LNCAP (cell line): ENCODE data around the gene CPNE9.

Source experiments
- TF ChIP-seq, protein P1 (sequence below): fragments of 450-650 bp; IDR thresholded peaks from 2 replicates; pipeline ENCODE4 v1.5.1; 2017; ENCODE audit warnings: mild to moderate bottlenecking

CPNE9 gene

DNA sequence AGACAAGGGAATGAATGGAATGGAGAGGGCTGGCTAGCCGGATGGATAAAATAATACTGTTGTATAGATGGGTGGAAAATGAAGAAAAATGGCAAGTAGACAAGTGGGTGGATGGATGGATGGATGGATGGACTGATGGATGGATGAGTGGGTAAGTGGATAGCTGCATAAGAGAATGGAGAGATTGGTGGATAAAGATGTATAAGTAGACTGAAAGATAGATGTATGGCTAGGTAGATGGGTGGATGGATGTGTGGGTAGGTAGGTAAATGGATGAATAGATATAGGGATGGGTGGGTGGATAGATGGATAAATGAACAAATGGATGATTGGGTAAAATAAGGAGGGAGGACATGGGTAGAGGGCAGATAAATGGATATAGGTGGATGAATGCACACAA is 13.9 kb downstream of the CPNE9 start:
- TF ChIP-seq, protein P1, sequence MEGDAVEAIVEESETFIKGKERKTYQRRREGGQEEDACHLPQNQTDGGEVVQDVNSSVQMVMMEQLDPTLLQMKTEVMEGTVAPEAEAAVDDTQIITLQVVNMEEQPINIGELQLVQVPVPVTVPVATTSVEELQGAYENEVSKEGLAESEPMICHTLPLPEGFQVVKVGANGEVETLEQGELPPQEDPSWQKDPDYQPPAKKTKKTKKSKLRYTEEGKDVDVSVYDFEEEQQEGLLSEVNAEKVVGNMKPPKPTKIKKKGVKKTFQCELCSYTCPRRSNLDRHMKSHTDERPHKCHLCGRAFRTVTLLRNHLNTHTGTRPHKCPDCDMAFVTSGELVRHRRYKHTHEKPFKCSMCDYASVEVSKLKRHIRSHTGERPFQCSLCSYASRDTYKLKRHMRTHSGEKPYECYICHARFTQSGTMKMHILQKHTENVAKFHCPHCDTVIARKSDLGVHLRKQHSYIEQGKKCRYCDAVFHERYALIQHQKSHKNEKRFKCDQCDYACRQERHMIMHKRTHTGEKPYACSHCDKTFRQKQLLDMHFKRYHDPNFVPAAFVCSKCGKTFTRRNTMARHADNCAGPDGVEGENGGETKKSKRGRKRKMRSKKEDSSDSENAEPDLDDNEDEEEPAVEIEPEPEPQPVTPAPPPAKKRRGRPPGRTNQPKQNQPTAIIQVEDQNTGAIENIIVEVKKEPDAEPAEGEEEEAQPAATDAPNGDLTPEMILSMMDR = no peak

DNA sequence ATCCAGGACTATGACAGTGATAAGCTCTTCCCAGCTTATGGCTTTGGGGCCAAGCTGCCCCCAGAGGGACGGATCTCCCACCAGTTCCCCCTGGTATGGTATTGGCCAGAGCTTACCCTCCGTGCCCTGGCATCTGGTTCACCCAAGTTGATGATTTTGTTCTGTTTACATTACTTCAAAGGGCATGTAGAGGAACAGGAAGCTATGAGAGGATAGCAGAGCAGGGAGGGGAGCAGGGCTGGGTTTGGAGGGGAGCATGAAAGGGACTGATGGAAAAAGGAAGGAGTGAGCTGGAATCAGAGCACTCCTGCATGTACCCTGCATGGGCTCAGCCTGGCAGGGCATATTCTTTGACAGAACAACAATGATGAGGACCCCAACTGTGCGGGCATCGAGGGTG is 14.5 kb downstream of the CPNE9 start:
- TF ChIP-seq, protein P1 = no peak

DNA sequence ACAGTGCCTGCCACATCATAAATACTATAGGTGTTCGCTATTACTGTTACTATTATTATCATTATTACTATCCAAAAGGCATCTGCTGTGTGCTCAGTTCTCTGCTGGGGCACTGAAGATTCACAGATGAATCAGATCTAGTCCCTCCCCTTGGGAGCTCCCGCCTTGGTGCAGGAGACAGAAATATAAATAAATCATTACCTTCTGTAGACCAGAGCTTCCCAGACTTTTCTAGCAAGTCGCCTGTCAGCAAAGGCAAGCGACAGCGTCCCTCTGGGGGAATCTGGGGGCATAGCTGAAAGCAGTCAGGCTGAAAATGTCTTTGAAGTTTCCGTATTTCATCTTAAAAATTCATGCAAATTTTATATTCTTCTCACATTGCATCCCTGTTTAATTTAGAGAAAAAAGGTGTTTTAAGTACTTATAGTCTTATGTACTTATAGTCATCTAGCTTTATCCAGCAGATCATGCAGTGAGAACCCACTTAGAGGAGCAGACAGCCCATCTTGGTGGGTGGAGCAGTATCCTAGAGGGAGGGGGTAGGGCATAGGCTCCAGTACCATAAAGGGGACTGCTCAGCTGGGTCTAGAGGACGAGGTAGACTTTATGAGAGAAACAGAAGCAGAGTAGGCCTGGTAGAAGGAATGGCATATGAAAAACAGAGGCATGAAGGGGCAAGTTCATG is 17.5 kb downstream of the CPNE9 start:
- TF ChIP-seq, protein P1 = no peak

DNA sequence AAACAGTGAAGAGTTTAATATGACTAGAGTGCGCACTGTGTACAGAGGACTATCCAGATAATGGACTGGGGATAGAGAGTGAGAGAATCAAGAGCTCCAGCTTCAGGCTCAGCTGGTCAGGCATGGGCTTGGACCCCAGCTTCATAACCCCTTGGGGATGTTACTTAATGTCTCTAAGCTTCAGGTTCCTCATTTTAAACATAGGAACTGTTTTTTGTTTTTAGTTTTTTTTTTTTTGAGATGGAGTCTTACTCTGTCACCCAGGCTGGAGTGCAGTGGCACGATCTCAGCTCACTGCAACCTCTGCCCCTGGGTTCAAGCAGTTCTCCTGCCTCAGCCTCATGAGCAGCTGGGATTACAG is 18.0 kb downstream of the CPNE9 start:
- TF ChIP-seq, protein P1 = no peak

DNA sequence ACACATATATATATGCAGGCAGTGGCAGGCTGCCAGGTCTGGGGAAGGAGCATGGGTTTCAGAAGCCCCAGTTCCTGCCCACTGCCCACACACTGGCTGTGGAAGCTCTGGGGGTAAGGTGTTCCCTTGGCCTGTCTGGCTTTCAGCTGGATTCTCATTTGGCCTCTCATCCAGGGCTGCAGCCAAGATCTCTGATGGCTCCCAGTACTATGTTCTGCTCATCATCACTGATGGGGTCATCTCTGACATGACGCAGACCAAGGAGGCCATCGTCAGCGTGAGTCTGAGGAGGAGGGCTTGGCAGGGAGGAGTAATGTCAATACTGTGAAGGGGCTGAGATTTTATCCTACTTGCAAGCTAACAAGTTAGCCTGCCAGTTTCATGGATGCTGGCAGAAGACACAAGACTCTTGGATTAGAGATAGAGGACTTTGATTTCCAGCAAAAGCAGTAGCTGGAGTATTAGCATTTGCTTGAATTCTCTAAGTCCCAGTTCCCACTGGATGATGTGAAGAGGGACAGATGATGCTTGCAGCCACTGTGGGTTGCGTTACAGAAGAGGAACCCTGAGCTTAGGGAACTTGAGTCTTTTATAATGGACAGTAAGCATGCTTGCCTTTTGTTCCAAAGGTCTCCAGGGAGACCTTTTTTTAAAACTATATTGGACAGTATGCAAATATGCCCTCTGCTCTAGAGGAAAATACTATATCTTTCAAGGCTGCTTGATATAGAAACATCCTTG is 22.3 kb downstream of the CPNE9 start:
- TF ChIP-seq, protein P1 = no peak

DNA sequence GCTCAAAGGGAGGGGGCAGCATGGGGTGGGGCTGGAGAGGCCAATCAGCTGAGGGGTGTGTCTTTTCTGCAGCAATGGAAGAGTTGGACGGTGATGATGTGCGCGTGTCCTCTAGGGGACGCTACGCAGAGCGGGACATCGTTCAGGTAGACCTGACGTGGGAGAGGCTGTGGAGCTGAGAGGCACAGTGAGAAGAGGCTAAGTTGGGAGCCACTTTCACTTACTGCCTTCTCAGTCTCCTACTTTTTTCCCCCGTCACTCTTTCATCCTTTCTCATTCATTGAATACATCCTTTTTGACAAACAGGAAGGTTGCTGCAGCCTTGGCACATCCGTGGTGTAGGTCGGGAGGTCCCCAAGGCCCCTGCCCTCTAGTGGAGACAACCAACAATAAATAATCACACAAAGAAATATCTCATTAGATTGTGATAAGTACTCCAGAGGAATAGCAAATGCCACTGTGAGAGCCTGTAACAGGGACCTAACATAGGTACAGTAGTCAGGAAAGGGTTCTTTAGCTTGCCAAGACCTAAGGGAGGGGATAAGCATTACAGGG is 23.5 kb downstream of the CPNE9 start:
- TF ChIP-seq, protein P1 = peak; percentile 40; the same call in 1 of the 2 replicates

DNA sequence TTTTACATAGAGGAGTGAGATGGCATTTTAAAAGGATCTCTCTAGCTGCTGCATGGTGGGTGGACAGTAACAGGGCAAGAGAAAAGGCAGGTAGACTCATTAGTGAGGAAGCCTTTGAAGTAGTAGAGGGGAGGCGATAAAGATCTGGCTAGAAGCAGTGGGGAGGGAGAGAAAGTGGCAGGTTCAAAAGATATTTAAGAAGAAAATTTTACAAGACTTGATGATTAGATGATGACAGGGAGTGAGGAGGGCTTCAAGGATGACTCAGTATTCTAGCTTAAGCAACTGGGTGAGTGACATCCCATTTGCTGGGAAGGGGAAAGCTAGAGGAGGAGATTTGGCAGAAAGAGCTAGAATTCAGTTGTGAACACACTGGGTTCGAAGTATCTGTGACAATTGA is 24.1 kb downstream of the CPNE9 start:
- TF ChIP-seq, protein P1 = no peak
